ENCODE data around the gene AMOTL2.

The AMOTL2 gene

DNA sequence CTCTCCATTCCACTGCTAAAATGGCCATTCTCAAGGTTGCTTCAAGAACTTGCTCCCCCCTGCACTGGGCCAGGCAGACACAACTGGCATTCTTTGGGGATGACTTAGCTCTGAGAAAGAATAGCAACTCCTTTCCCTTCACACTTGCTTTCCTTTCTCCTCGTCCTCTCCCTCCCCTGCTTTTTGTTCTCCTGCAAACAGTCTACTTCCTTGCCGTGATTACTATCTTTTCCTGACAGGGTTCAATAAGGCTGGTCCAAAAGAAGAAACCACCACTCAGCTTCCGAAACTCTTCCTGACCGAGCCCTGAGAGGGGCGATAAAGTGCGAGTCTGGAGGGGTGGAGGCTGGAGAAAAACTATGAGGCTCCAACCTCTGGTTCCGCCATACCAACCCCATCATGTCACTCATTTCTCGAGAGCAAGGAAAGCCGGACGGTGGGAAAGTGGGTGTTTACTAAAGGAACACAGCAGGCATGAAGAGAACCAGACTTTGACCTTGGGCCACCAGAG is 5.0 kb downstream of the AMOTL2 start:
- in situ Hi-C loops (cut with HindIII; ENCODE audit: low pct_ligation_motif_present, low pct_unique_long_range_greater_than_20kb, low sequenced_read_pairs), result no loop called here
- DNase-seq, result no peak

DNA sequence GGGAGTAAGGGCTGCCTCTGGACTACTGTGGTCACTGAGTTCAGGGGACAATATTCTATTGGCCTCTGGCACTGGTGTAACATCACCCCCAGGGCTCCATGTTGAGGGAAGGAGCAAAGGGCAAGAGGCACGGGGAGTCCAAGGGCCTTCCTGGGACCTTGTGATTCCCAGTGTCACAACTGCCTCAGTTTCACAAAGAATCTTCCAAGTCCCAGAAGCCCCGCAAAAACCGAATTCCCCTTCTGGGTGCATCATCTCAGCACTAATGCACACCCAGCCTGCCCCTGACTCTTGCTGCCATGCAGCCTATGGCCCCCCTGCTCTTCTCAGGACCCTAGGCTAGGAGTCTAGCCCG is 5.5 kb downstream of the AMOTL2 start:
- no peak for DNase-seq
- in situ Hi-C loops (cut with HindIII; ENCODE audit: low pct_ligation_motif_present, low pct_unique_long_range_greater_than_20kb, low sequenced_read_pairs), result no loop called here

- in situ Hi-C loops (cut with HindIII; ENCODE audit: low pct_ligation_motif_present, low pct_unique_long_range_greater_than_20kb, low sequenced_read_pairs), result no loop called here
- no peak for DNase-seq
These were observed 6.1 kb downstream of the AMOTL2 start for GRCh38 chr3:134367869-134368750.

GRCh38 chr3:134366928-134367811 is 7.1 kb downstream of the AMOTL2 start:
- in situ Hi-C loops (cut with HindIII; ENCODE audit: low pct_ligation_motif_present, low pct_unique_long_range_greater_than_20kb, low sequenced_read_pairs), result no loop called here
- no peak for DNase-seq

GRCh38 chr3:134366221-134366927 is 7.9 kb downstream of the AMOTL2 start:
- no peak for DNase-seq
- in situ Hi-C loops (cut with HindIII; ENCODE audit: low pct_ligation_motif_present, low pct_unique_long_range_greater_than_20kb, low sequenced_read_pairs), result no loop called here

GRCh38 chr3:134365766-134366065 is 8.5 kb downstream of the AMOTL2 start:
- in situ Hi-C loops (cut with HindIII; ENCODE audit: low pct_ligation_motif_present, low pct_unique_long_range_greater_than_20kb, low sequenced_read_pairs), result no loop called here
- no peak for DNase-seq

DNA sequence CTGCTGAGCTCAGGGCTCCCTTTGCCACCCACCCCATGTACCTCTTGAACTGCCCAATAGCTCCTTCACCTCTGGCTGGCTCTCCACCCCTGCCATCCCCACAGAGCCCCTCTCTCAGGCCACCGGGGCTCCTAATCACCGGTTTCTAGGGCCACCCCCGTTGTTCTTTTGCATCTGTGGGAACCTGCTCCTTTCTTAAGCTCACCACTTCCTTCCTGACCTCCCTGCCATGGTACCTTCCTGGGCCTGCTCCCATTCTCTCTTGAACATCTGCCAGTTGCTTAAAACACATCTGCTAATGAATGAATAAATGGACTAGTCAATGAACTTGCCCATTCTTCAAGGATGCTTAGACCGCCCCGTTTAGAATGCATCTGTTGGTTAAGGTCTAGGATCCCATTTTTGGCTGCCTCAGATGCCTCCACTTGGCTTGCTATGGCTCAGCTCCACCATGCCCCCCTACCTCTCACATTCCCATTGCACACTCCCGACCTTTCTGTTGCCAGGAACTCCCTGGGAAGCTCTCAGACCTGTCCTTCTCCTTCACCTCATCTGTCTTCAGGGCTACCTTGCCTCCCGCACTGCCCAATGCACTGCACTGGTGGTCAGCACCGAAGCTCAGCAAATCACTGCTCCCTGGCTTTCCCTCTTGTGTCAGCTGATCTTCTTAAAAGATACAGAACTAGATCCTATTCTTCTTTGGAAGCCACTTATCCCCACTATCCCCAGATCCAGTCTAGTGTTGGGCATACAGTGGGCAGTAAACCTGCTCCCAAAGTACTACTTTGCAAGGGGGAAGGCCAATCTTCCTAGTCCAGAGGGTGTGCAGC is 9.1 kb downstream of the AMOTL2 start:
- no peak for DNase-seq
- in situ Hi-C loops (cut with HindIII; ENCODE audit: low pct_ligation_motif_present, low pct_unique_long_range_greater_than_20kb, low sequenced_read_pairs), result no loop called here

DNA sequence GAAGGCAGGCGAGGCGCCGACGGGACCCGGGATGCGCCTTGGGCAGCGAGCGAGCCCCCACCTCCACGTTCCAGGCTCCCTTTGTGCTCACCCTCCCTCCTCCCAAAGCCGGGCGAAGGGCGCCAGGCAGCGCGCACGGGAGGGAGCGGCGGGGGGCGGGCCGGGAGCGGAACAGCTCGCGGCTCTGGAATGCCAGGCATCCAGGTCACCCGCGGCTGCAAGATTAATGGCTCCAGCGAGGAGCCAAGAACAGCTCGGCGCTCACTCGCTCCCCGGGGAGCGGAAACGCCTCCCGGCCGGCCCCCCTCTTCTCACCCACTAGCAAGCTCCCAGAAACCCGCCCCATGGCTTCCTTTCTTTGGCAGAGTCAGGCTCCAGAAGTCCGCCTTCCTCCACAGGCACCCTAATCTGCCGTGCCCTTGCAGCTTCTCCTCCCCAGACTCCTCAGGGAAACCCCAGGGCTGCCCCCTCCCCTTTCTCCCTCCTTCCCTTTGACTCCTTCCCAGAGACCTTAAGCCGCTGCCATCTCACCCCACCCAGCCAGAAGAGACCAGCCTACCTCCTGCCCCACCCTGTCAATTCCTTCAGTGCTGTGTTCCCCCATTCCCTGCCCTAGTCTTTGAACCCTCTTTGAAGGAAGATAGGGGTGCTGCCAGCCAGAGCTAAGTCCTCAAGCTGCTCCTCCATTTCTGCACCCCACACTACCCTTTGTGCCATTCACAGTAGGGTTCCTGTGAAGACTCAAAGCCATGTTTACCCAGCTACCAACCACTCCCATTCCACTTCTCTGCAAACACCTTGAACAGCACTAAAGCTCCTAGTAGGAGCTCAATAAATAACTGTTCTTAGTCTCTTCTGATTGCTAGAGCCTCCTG is 9.9 kb downstream of the AMOTL2 start:
- DNase-seq, result peak; percentile 96
- in situ Hi-C loops (cut with HindIII; ENCODE audit: low pct_ligation_motif_present, low pct_unique_long_range_greater_than_20kb, low sequenced_read_pairs), result no loop called here

GRCh38 chr3:134363381-134363755 is 10.9 kb downstream of the AMOTL2 start:
- DNase-seq, result no peak
- in situ Hi-C loops (cut with HindIII; ENCODE audit: low pct_ligation_motif_present, low pct_unique_long_range_greater_than_20kb, low sequenced_read_pairs), result no loop called here

DNA sequence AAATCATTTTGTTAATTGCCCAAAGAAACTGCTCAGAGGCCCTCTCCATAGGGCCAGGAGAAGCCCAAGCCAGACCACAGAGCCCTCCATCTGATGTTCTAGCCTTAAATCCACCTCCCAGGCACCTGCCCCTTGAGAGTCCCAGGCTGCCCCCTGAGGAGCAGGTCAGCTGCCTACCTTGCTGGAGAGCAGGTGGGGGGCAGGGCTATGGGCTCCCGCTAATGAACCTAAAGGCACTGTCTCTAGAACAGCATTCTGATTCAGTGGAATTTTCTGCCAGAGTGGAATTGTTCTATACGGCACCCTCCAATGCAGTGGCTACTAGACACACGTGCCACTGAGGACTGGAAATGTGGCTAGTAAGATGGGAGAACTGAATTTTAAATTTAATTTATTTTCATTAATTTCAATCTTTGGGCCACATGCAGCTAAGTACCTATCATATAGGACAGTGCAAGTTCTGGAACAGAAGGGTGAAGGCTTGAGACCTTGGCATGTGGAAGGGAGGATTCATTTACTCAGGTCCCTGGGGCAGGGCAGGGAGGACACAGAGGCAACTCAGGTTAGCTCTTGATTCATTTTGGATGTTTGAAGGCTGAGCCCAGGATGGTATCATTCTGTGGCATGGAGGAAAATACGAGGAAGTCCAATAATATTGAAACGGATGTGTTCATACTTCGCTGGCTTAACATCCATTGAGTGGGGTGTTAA is 11.4 kb downstream of the AMOTL2 start:
- in situ Hi-C loops (cut with HindIII; ENCODE audit: low pct_ligation_motif_present, low pct_unique_long_range_greater_than_20kb, low sequenced_read_pairs), result no loop called here
- no peak for DNase-seq

DNA sequence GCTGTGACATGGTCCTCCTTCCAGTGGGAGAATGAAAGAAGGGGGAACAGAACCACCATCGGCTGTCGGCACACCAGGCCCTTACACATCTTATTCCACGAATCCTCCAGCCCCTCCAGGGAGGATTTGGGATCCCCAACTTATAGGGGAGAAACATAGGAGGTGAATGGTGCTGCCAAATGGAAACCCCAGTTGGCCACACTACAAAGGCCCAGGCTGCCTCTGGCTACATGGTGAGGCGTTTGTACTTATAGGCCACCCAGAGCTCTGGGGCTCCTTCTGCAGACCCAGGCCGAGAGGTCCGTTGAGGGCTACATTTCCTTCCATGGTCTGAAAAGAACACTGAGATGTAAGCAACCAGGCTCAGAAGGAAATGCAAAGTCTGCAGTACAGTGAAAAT is 12.0 kb downstream of the AMOTL2 start:
- in situ Hi-C loops (cut with HindIII; ENCODE audit: low pct_ligation_motif_present, low pct_unique_long_range_greater_than_20kb, low sequenced_read_pairs), result no loop called here
- DNase-seq, result no peak

GRCh38 chr3:134361162-134361835 is 12.9 kb downstream of the AMOTL2 start:
- DNase-seq, result no peak
- in situ Hi-C loops (cut with HindIII; ENCODE audit: low pct_ligation_motif_present, low pct_unique_long_range_greater_than_20kb, low sequenced_read_pairs), result no loop called here

DNA sequence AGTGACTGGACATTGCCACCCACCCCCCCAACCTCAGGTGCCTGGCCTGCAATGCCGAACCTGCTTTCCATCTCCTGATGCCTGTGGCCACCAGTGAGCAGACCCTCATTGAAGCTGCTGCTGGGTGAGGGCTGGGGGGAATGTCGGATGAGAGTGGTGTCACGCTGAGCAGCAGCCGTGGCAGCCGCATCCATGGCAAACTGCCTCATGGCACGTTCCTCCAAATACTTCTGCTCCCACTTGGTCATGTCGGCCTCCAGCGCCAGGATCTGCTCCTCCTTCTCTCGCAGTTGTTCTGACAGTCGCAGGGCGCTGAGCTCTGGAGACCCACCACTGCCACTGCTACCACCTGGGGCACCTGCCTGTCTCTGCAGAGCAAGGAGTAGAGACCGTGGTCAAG is 14.2 kb downstream of the AMOTL2 start:
- in situ Hi-C loops (cut with HindIII; ENCODE audit: low pct_ligation_motif_present, low pct_unique_long_range_greater_than_20kb, low sequenced_read_pairs), result no loop called here

GRCh38 chr3:134359121-134360010 is 14.9 kb downstream of the AMOTL2 start:
- in situ Hi-C loops (cut with HindIII; ENCODE audit: low pct_ligation_motif_present, low pct_unique_long_range_greater_than_20kb, low sequenced_read_pairs), result no loop called here
- DNase-seq, result no peak

More for the DNA sequence above, 14.2 kb downstream of the AMOTL2 start:
- DNase-seq, result no peak
